GM18499 (cell line): Measurements from ENCODE around the gene THBS1.

Experiments used
- ATAC-seq: cut with Tn5 transposase; IDR thresholded peaks from one replicate; pipeline ENCODE4 v1.9.1; 2021; ENCODE audit warnings: moderate number of reproducible peaks; ENCODE audit not compliant: insufficient read depth, unreplicated experiment

The THBS1 gene

DNA sequence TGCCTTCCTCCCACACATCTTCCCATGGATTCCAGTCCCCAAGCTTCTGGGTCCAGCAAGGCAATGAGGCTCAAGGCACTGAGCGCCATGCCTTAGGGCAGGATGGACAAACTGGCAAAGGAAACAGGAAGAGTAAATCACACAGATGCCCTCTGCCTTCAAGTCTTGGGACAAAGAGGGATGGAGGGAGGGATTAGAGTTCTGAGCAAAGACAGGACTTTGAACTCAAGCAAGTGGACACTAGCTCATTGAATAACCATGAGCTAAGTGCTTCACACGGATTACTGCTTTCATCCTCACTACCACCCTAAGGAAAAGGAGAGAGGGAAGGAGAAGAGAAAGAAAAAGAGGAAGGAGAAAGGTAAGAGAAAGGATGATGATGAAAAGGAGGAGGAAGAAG, 7.6 kb upstream of the THBS1 start:
- ATAC-seq = no peak

DNA sequence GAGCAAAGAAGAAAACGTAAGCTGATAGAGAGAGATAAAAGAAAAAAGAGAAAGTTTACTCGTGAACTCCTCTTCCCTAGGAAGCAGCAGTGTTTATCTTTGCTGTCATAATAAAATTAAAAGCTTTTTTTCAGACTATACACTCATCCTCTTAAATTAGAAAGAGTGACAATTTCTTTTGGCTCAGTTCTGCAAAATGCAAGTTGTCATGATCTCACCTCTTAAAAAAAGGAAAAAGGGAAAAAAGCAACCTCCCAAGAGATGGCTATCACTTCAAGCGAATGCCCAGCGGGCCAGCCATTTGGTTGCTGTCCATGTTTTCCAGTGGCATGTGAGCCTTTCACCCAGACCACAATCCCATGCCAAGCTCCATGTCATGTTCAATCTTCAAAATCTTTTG, 7.0 kb upstream of the THBS1 start:
- no peak for ATAC-seq

DNA sequence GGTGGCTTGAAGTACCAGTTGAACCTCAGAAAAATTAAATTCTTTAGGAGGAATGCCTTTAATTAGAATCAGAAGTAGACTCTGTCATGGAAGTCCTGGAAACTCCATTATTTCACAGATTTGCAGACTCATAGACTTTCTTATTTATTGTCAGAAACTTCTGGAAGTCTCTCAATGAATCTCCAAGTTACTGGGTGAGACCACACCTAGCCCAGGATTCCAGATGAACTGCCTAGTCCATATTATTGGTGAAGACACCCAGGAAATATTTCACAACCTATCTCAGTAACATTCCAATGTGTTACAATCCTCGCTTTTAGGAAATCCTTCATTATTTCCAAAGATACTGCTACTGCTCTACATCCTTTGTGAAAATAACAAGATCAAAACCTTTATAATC, 6.5 kb upstream of the THBS1 start:
- no peak for ATAC-seq

DNA sequence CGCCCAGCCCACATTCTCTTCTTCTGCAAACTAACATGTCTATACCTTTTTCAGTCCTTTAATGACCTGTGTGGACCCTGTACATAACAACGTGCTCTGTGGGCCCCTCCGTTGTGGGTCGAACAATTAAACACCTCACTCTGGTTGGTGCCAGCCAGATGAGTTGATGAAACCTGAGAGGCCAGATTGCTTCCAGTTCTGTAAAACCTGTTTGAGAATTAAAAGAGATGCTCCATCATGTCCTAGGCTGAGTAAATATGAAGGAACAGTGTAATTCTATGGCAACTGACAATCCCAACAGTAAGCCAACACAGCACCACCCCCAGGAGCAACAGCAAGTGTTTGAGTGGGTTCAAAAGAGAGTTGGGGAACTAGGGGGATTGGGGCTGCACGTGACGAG, 5.7 kb upstream of the THBS1 start:
- no peak for ATAC-seq

DNA sequence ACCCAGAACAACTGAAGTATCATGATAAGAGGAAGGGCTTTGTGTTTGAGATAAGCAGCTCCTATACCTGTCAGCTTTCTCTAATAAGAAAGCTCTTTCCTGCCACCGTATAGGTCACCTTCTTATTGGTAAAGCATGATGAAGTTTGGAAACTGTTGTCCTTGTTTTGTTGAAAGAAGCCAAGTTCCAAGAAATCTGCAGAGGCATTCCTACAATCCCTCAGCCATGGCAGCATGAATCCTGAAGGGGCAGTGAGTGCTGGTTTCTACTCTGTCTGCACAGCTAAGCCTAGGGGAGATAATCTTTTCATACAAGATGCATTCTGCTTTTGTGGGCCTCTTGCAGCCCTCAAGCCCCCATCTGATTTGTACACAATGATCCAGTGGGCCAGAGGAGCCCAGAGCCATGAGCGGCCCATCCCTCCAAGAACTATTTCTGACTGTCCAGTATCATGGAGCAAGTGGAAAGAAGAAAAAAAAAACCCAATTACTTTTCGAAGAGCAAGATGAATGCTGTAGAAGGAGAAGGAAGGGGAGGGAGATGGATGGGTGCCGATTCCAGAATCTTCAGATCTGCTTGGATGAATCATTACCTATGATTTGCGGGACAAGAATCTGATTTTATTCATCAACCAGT, 1.9 kb upstream of the THBS1 start:
- no peak for ATAC-seq

DNA sequence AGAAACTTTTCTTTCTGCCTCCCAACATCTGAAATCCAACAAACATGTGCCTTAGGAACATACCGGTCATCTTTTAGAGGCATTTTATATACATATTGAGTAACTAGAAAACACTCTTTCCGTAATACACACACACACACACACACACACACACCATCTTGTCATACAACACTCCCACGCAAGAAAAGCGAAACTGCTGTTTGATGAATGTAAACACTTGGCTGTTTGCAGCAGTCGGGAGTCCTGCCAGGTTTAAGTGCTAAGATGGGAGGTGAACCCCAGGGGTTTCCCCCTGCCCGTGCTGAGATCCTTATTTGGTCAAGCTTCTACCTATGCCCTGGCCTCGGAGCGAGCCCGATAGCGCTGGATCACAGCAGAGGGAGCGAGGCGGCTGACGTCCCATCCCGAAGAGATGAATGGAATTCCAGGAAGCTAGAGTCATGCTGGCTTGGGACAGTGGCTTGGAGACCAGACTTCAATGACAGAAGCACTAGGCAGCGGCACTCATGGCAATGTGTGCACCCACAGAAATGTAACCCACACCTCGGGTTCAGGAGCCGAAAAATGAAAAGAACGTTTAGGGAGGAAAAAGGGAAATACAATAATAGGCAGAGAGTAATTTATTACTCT, 1.3 kb upstream of the THBS1 start:
- no peak for ATAC-seq

DNA sequence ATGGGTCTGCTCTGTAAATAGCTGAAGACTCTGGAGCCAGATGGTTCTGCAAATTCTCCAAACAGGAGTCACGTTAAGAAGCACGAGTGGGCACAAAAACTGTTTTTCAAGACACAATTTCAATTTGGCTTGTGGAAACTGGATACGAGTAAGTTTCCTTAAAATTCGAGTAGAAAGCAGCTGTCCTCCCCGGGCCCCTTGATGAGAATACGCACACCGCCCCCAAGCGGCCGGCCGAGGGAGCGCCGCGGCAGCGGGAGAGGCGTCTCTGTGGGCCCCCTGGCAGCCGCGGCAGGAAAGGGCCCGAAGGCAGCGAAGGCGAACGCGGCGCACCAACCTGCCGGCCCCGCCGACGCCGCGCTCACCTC, 778 bp upstream of the THBS1 start:
- no peak for ATAC-seq

DNA sequence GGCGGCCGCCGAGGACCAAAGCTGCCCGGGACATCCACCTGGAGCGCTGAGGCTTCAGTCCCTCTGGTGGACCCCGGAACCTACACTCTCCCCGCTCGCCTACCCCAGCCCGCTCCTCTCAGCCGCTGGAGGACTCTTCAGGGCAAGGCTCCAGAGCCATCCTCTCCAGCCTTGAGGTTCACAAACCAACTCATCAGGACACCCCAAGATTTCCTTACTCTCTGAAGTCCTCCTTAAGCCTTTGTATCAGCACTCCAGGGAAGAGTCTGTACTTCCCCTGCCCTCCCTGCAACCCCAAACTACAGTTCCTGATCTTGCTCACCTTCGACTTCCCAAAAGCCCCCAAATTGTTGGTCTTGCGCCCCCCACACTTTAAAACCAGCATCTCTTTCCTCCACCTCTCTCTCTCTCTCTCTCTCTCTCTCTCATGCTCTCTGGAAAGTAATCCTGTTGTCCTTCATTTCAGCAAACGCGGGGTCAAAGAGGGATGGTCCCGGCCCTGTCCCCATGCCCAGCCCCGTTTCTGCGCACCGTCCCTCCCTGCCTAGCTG, 438 bp downstream of the THBS1 start:
- ATAC-seq = no peak

DNA sequence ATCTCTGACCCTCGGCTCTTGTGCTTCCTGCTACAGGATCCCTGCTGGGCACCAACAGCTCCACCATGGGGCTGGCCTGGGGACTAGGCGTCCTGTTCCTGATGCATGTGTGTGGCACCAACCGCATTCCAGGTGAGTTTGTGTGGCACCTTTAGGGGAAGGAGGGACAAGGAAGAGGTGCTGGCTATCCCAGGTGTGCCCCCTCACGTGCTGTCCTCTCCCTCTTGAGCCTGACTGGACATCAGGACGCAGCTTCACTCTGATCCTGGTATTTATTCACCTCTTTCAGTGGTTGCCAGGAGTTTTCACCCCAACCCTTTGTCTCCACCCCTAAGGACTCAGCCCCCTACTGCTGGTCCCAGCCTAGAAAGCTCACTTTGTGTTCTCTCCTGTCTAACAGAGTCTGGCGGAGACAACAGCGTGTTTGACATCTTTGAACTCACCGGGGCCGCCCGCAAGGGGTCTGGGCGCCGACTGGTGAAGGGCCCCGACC, 960 bp downstream of the THBS1 start:
- ATAC-seq = no peak

DNA sequence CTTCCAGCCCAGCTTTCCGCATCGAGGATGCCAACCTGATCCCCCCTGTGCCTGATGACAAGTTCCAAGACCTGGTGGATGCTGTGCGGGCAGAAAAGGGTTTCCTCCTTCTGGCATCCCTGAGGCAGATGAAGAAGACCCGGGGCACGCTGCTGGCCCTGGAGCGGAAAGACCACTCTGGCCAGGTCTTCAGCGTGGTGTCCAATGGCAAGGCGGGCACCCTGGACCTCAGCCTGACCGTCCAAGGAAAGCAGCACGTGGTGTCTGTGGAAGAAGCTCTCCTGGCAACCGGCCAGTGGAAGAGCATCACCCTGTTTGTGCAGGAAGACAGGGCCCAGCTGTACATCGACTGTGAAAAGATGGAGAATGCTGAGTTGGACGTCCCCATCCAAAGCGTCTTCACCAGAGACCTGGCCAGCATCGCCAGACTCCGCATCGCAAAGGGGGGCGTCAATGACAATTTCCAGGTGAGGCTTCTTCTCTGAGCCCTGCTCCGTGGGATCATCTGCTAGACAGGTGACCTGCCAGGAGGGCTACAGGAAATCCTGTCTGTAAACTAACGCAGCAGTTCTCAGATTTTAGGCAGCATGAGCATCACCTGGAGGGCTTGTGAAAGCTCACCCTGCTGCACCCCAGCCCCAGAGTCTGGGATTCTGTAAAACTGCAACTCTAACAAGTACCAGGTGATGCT, 1.6 kb downstream of the THBS1 start:
- ATAC-seq = no peak

DNA sequence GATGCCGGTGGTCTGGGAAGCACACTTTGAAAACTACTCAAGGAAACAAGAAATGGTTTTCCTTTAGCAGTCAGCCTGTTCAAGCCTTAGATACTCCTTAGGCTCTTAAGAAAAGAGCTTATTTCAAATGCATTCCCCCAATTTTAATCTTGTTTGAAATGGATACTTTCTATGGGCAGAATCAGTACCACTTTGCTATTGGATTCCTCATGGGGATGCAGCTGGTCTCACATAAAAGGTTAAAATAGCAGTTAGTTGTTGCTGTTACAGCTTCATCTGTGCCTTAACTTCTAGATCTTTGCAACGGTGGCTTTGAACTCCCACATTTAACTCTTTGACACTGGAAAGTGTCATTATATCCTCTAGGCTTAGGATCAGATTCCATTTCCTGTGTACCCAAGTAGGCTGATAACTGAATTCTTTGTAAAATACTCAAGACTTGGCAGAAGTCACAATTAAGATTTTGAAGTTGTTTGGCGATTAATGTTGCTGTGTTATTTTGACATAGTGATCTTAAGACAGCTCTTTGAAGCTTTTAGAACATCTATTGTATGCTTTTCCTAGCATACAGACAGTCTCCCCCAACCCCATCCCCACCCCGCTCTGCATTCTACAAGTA, 2.2 kb downstream of the THBS1 start:
- no peak for ATAC-seq

DNA sequence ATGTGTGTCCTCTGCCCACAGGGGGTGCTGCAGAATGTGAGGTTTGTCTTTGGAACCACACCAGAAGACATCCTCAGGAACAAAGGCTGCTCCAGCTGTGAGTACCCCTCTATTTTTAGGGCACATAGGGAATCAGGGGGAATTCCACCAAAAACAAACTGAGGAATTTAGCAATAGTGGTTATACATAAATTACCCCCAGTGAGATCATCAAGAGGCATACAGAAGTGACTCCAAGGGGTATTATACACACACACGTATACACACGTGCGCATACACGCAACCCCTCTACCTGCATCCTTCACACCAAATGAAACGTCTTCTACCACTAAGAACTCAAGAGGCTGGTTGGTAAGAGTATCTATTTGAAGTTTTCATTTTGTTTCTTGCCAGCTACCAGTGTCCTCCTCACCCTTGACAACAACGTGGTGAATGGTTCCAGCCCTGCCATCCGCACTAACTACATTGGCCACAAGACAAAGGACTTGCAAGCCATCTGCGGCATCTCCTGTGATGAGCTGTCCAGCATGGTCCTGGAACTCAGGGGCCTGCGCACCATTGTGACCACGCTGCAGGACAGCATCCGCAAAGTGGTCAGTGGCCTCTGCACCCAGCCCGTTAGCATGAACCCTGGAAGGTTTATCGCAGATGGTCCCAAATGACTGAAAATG, 2.9 kb downstream of the THBS1 start:
- ATAC-seq = no peak

DNA sequence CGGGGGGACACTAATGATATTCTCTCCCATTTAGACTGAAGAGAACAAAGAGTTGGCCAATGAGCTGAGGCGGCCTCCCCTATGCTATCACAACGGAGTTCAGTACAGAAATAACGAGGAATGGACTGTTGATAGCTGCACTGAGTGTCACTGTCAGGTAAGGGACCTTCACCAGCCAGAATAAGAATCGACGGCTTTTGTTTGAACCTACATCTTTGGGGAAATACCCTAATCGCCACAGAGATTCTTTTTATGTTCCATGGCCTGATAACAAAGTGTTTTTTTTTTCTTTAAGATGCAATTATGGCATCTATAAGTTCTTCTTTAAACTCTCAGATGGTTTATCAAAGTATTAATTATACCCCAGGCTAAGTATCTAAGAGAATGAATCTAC, 3.4 kb downstream of the THBS1 start:
- ATAC-seq = no peak

DNA sequence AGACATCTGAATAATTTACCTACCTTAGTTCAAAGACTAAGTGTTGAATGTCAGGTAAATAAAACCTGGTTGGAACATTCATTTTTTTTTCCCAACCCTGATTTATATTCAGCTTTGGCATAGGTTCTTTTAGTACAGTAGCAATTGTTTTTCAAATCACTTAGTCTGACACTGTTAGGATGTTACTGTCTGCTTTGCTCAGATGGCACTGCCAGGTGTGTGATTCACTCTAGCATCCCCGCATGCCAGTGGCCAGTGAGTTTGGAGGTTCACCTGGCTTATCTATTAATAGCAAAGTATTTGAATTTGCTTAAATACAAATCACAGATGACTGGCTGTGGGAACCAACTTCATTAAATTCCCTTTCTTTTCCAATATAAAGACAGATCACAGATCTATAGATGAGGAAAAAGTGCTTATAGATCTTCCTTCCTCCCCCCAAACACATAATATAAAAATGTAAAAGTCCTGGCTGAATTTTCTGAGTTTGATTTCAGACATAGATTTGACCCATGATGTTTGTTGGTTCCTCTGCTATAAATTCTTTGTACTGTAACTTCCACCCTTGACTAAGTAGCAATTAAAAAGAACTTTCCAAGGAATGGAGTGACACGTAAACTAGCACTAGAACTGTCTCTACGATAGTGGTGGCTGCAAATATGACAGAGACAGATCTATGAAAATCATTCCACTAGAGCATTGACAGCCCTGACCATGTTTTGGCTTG, 3.9 kb downstream of the THBS1 start:
- ATAC-seq = no peak

DNA sequence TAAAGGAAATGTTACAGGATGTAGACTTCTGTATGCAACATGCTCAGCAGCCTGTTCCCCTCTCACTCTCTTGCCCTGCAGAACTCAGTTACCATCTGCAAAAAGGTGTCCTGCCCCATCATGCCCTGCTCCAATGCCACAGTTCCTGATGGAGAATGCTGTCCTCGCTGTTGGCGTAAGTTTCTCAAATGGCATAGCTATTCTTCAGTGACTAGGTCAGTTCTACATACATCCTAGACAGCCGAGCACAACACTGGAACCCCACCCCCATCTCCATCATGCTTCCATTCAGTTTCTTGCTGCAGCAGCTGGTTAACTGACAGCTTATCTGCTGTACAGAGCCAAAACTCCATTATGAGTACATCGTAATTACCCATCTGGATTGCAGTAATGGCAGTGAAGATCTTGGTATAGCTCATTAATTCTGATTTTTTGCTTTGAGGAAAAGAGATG, 4.5 kb downstream of the THBS1 start:
- ATAC-seq = no peak

DNA sequence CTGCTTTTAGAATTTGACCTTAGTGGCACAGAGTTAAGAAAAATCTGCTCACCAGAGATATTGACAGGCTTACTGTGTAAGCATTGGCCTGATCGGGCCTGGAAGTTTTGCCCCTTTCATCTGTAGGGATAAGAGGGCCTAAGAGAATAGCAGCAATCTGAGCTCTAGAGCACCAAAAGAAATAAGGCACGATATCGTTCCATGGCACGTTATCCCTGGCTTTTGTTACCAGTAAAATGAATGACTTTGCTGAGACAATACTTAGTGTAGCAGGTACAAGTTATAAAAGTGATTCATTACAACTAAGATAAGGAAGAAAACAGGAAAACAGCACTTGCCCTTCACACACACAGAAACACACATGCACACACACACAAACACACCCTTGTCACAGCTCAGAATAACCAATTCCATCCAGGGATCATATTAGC, 5.0 kb downstream of the THBS1 start:
- ATAC-seq = no peak

DNA sequence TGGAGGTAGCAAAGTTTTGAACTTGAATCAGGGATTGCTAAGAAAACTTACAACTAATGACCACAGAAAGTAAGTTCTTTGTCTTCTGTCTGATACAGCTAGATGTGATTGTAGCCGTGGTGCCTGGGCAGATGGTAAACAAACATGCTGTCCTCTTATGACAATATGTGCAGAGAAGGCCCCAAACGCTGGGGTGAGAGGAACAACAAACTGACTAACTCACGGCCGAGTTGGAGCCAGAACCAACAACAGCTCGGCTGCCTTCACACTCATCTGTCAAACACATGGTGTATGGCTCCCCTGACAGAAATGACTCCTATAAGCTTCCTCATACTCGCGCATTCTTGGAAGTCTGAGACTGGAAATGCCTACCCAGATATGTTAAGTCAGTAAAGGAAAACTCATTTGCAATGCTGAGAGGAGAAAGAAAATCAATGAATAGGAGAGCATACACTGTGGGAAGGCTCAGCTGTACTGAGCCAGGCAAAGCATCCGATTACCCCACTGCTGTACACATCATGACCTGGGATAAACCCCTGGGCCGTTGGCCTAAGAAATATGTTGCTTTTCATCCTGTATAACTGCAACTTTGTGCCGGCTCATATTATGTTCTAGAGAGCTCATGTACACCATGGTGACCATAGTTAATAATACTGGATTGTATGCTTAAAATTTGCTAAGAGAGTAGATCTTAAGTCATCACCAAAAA, 5.7 kb downstream of the THBS1 start:
- ATAC-seq = no peak

DNA sequence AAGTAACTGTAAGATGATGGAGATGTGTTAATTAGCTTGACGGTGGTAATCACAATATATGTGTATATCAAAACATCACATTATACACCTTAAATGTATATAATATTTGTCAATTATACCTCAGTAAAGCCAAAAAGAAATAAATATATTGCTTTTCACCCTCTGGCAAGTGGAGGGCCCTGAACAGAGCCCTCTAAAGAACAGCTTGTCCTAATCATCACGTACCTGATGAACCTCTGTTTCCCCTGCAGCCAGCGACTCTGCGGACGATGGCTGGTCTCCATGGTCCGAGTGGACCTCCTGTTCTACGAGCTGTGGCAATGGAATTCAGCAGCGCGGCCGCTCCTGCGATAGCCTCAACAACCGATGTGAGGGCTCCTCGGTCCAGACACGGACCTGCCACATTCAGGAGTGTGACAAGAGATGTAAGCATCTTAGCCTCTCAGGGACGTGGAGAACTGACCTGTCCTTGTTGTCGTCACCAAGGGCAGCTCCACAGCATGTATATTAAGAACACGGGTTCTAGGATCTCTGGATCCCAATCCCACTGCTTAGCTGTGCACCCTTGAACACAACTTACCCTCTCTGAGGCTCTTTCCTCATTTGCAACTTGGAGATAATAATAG, 6.3 kb downstream of the THBS1 start:
- ATAC-seq = no peak
